SIG-M5 treated with dmso at 0.1 percent for 504 hours (cell line): ENCODE measurements around the gene HAAO.

Source experiments
- DNase-seq: peaks from one replicate; lab custom pipeline; 2025; ENCODE audit not compliant: unreplicated experiment; lab: John Stamatoyannopoulos, UW

HAAO gene

GRCh38 chr2:42793334-42794270 is 1.2 kb upstream of the HAAO start:
- DNase-seq, result no peak

GRCh38 chr2:42792087-42792582 is 248 bp downstream of the HAAO start:
- DNase-seq, result peak; percentile 85

DNA sequence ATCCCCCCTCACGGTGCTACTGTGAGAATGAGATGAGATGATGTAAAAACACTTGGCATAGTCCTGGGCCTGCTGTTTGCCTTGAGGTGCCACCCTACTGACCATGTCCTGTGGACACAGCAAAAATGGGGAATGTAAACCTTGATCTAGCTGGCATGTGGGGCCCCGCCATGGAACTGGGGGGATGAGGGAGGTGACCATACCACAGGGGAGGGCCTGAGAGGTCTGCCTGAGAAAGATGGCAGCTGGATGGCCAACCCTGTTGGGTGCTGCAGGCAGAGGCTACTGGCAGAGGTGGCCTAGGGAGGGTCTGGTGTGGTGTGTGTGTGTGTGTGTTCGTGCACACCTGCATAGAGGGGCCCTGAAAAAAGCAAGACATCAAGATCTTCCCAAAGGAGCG is 777 bp downstream of the HAAO start:
- DNase-seq, result no peak

GRCh38 chr2:42789751-42790150 is 2.6 kb downstream of the HAAO start:
- no peak for DNase-seq

DNA sequence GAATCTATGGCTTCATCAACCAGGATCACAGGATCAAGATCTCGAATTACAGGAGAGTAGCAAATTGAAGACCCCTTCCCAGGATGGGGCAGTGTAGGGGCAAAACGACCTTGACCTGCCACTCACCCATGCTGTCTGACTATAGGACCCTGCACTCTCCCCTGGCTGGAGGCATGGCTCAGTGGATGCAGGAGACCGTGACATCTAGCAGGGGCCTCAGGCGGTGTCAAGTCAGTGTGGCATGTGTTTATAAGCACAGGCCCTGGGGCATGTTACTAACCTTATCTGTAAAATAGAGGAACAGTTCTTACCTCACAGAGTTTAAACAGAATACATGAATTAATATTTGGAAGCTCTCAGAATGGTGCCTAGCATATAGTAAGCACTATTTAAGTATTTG is 3.5 kb downstream of the HAAO start:
- DNase-seq, result no peak

DNA sequence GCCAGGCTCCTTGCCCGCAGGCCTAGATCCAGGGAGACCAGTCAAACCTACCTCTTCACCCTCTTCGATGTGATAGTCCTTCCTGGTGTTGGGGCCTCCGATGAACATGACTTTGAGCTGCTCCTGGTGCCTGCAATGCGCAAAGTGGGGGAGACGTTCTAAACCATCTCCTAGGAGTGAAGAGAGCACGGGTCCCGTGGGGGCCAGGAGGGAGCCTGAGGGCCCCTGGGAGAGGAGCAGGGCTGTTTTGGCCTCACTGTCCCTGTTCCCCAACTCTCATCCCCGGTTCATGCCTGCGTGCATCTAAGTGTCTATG is 3.9 kb downstream of the HAAO start:
- no peak for DNase-seq

GRCh38 chr2:42787788-42788477 is 4.5 kb downstream of the HAAO start:
- no peak for DNase-seq

- no peak for DNase-seq
These were observed 5.0 kb downstream of the HAAO start for GRCh38 chr2:42787424-42787787.

- no peak for DNase-seq
These were observed 5.6 kb downstream of the HAAO start for GRCh38 chr2:42786561-42787345.

DNA sequence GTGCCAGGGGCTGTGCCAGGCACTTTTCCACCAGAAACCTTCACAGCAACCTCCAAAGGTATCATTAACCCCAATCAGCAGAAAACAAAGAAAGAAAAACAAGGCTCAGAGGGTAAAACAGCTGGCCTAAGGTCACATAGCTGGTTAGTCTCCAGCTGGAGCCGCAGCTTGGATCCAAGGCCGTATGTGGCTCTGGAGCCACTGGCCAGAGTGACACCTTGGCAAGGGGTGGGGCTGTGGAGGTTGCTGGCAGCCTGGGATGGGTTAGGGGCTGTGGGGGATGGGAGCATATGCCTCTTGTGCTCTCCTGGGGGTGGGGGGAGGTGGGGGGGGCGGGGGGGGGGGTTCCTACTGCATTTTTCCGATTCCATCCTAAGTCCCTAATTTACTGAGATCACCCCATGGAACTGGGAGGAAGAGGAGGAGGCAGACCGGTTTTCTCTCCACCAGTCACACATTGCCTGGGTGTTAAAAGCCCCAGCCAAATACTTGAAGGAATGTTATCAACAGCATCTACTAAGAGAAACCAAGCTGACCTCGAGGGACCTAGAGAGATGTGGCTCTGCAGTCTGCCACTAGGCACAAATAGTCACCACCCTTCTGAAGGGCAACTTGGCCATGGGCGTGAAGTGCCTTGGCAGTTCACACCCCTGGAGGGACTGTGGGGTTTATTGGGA is 8.0 kb downstream of the HAAO start:
- no peak for DNase-seq

DNA sequence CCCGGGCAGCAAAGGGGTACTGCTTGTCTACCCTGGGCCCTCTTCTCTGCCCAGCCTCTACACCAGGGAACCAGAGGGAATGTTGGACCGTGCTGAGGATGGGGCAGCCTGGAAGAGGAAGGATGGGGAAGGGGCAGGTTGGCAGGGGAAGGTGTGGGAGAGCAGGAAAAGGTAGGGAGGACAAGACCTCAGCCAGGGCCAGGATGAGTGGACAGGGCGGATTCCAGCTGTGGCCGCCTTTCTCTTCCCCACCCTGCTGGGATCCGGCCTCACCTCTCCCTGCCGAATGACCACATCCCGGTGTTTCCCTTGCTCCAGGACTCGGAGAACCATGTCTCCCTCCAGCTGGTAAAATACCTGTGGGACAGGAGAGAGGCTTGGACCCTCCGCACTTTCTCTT is 8.9 kb downstream of the HAAO start:
- DNase-seq, result no peak

DNA sequence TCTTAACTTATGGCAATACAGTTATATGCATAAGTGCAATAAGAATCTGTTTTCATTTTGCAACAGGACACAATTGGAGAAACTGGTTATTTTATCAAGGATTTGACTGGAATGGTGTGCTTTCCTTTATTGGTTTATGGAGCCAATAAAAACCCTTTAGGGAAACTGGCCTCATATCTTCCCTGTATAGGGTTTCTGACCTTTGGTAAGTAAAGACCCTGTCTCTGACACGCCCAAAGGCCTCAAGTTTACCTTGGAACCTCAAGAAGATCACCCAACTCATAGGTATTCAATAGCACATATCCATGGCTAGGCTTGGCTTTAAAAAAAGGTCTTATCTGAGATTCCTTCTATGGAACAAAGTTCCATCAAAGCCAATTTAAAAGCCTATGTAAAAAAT is 11.2 kb downstream of the HAAO start:
- DNase-seq, result no peak

DNA sequence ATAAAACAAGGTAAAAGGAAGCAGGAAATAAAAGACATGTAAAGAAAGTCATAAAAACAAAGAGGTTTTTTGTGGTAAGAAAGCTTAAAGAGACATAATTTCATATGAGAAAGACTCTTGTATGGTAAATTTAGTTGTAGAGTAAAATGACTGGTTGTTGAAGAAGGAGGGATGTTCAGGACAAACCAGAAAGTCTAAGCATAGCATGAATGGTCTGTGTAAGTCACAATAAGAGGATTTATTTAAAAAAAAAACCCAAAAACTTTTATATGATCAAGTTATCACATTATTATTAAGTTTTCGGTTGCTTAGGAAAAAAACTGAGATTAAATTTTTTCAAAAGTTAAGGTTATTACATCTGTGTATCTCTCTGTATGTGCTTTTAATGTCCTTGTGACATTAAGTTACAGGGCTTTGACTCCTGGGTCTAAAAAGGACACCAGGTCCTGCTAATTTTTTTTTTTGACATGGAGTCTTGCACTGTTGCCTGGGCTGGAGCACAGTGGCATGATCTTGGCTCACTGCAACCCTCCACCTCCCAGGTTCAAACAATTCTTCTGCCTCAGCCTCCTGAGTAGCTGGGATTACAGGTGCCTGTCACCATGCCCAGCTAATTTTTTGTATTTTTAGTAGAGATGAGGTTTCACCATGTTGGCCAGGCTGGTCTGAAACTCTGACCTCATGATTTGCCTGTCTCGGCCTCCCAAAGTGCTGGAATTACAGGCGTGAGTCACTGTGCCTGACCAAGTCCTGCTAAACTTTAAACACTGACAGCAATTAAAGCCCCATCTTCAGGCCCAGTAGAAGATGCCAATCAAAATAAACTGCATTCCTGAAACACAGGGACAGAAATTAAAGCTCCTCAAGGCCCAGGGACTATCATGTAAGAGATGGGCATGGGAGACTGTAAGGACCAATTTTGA is 14.2 kb downstream of the HAAO start:
- no peak for DNase-seq

GRCh38 chr2:42775810-42776209 is 16.6 kb downstream of the HAAO start:
- DNase-seq, result no peak

GRCh38 chr2:42775186-42775585 is 17.2 kb downstream of the HAAO start:
- no peak for DNase-seq

- no peak for DNase-seq
These were observed 20.7 kb downstream of the HAAO start for GRCh38 chr2:42771546-42772153.

- peak; percentile 53 for DNase-seq
These were observed 21.9 kb downstream of the HAAO start for GRCh38 chr2:42770288-42771131.

DNA sequence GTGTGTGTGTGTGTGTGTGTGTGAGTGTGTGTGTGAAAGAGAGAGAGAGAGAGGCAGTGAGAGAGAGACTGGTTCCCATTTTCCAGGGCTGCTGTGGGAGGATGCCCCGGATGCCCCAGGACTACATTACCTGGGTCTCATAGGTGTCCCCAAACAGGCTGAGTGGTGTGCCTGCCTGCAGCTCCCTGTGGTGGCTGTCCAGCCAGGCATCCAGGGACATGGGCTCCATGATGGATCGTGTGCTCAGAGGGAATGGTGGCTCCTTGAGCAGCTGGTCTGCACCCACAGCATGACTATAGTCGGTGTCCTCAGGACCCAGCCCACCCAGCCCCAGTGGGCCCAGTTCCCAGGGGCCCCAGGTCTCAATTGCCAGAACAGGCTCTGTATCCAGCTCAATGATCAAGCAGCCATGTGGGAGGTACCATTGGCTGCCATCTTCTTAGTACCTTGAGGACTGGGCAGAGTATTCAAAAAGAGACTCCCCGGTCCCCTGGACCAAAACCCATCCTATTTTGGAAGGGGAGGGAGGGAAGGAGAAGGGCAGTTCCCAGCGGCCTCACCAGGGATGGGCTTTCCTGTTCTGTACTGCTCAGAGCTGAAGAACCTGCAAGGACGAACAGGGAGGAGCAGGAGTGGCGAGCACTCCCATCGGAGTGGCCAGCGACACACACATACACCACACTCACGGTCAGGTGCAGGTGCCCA is 22.6 kb downstream of the HAAO start:
- no peak for DNase-seq
